KG1 (cell line): ENCODE measurements around the gene FCER2.

ENCODE experiments used
- DNase-seq: peaks from one replicate; lab custom pipeline; 2025; lab: John Stamatoyannopoulos, UW

FCER2 gene

DNA sequence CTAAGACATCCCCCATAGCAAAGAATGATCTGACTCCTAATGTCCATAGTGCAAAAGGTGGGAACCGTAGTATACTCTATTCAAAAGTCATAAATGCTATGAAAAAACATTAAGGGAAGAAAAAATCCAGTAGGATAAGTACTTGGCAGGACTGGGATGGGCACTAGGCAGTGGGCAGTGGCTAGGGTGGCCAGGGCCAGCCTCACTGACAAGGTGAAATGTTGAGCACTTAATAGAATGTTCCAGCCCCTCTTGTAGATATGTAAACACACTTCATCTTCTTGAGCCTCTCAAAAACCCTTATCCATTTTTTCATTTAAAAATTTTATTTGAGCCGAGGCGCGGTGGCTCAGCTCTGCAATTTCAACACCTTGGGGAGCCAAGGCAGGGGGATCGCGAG is 31.4 kb upstream of the FCER2 start:
- no peak for DNase-seq

DNA sequence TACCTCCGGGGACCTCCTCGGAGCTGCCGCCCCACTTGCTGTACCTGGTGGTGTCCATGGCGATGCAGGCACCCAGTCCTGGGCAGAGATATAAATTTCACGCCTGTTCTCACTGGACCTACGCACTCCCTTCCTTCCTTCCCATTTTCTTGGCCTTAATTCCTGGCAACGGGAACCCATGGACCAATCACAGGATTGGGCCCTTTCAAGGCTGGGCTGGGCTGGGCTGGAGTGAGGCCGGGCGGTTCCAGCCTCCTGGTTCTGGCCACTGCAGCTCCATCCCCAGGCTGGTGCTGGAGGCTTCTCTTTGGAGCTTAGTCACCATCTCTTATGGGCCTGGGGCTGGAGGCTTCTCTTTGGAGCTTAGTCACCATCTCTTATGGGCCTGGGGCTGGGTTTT is 30.1 kb upstream of the FCER2 start, which contains the start of gene CLEC4G:
Gene CLEC4G (minus strand): TSS at position 66 of the 400 bp plus-strand sequence. CDS start 8 bp downstream, at position 58.
- DNase-seq = no peak

DNA sequence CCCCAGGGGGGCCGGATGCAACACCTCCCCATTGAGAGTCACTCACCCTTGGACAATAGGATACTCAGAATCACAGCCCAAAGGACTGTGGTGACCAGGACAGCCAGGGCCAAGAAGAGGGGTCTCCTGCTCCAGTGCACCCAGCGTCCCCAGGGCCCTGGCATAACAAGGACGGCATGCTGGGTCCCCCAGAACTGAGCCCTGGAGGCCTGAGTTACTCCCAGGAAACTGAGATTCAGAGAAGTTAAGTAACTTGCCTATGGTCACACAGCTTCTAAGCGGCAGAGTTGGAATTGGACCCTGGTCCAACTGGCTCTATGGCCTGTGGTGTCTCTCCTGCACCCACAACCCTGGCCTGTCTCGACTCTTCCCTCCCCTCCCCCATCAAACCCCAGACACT is 29.7 kb upstream of the FCER2 start:
- DNase-seq = no peak

DNA sequence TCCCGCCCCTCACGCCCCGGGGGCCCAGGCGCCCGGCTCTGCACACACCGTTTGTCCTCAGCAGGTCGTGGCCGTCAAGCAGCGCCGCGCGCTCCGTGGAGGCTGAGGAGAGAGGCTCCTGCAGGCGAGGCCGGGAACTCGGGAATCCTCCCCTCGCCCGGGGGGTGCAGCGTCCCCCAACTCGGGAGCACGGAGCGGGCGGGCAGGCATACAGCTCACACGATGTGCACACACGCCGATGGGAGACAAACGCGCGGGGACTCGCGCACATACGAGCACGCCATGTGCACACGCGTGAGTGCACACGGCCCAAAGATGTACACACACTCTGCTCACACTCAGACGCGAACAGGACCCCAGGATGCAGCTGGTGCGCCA is 29.3 kb upstream of the FCER2 start:
- DNase-seq = no peak

DNA sequence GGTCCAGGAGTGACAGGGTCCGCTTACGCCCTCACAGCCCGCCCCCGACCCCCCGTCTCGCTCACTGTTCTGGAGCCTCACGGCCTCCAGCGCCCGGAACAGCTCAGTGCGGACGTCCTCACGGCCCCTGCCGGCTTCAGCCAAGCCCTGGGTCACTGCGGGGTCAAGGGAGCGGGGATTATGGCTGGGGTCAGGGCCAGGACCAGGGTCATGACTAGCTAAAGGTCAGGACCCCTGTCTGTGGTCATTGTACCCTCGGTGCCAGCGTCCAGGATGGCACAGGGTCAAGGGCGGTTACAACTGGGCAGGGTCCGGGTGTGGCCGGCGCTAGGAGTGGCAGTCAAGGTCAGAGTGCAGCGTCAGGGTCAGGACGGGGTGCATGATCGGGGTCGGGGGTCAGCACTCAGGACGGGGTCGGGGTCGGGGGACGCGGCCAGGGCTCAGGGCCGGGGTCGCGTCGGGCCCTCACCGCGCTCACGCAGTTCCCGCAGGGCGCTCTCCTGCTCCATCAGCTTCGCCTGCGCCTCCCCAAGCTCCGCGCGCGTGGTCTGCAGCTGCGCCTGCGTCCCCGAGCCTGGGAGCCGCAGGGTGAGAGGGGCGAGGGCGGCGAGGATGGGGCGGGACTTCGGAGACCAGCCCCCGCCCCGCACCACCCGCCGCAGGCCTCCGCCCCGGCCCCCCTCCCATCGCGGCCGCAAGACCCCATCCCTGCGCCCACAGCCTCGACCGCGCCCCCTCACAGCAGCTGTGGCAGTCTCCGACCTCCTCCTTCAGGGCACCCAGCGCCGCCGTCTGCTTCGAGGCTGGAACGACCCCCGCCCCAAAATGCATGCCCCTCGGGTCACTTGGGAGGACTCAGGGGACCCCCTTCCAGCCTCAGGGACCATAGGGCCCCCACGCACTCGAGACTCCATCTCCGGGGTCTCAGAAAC is 28.6 kb upstream of the FCER2 start:
- no peak for DNase-seq

DNA sequence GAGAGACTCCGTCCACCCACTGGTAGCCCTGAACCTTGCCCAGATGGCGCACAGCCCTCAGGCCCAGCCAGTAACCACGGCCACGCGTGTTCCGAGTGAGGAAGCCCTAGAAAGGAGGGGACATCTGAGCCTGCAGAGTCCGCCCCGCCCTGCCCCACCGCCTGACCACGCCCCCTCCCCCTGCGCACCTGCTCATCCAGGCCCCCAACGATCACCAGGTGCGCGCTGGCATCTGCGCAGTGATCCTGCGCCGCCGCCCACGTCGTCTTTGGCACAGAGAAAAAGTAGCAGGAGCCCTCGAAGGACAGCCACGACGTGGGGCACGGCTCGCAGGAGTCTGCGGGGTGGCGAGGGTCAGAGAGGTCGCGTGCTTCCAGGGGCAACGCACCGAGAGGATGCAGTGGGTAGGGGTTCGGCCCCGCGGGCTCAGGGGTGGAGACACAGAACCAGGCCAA is 27.9 kb upstream of the FCER2 start:
- DNase-seq = no peak

DNA sequence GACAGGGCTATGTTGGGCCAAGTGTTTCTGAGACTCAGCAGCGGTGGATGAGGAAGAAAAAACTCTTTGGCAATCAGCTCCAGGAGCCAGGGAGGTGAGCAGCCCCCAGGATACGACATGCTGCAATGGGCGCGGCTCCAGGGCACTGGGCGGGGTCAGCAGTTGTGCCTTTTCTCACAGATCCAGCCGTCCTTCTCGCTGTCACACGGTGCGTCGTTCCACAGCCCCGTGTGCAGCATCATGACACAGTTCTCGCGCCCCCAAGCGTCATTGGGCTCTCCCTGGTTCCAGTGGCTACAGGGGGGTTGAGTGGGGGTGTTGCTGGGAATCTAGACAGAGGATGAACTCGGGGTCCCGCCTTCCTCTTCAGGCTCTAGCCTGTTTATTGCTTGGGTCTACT is 27.3 kb upstream of the FCER2 start:
- no peak for DNase-seq

DNA sequence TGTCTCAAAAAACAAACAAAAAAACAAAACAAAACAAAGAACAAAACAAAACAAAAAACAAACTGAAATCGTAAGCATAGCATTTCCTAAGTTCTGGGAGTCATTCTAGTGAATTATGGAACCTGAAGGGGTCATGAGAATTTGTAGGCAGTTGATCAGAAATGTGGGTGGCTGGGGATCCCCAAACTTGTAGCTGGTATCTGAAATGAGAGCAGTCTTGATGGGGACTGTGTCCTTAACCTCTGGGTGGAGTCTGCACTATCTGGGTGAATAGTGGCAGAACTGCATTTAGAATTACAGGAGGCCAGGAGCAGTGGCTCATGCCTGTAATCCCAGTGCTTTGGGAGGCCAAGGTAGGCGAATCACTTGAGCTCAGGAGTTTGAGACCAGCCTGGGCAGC is 23.9 kb upstream of the FCER2 start:
- no peak for DNase-seq

DNA sequence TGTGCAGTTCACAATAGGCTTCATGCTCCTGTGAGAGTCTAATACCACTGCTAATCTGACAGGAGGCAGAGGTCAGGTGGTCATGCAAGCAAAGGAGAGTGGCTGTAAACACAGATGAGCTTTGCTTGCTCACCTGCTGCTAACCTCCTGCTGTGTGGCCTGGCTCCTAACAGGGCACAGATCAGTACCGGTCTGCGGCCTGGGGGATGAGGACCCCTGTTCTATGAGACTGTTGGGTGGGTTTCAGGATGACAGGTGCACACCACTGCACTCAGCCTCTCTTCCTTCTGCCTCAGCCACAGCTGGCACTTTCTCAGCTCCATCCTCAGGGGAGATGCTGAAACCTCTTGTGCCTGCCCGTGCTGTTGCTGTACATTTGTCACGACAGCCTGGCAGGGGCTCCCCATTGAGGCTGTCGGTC is 20.3 kb upstream of the FCER2 start:
- DNase-seq = no peak

DNA sequence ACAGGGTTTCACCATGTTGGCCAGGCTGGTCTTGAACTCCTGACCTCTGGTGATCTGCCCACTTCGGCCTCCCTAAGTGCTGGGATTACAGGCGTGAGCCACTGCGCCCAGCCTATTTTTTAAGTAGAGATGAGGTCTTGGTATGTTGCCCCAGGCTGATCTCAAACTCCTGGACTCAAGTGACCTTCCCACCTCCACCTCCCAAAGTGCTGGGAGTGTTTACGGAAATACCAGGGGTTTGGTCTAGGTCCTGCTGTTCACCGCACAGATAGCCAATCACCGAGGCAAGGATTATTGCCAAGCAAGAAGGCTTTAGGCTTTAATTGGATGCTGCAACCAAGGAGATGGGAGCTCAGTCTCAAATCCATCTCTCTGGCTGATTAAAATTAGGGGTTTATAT is 18.4 kb upstream of the FCER2 start:
- no peak for DNase-seq

DNA sequence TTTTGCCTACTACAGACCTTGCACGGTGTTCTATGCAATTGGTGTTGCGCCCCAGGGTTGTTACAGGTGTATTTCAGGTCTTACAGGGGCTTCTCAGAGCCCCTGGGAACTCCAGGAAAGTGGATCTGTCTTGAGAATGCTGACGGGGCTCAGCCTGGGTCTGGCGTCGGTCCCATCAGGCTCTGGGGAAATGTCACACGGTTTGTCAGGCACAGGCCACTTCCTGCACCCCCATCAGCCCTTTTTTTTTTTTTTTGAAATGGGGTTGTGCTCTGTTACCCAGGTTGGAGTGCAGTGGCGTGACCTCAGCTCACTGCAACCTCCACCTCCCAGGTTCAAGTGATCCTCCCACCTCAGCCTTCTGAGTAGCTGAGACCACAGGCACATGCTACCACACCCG is 16.7 kb upstream of the FCER2 start:
- DNase-seq = no peak

DNA sequence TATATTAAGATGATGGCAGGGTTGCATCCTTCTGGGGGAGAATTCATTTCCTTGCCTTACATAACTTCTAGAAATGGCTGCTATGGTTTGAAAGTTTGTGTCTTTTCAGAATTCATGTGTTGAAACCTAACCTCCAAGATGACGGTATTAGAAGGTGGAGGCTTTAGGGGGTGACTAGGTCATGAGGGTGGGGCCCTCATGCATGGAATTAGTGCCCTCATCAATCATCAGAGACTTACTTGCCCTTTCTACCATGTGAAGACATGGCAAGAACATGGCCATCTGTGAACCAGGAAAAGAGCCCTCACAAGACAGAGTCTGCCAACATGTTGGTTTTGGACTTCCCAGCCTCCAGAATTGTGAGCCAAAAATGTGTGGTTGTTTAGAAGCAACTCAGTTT is 14.8 kb upstream of the FCER2 start:
- DNase-seq = no peak

DNA sequence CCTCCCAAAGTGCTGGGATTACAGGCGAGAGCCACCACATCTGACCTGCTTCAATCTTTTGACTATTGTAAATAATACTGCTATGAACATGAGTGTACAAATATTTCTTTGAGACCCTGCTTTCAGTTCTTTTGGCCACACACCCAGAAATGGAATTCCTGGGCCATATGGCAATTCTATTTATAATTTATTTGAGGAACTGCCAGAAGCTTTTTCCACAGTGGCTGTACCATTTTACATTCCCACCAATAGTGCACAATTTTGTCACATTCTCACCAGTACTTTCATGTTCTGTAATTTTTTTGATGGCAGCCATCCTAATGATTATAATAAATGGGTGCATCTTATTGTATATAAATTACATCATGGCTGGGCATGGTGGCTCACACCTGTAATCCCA is 13.7 kb upstream of the FCER2 start:
- no peak for DNase-seq

DNA sequence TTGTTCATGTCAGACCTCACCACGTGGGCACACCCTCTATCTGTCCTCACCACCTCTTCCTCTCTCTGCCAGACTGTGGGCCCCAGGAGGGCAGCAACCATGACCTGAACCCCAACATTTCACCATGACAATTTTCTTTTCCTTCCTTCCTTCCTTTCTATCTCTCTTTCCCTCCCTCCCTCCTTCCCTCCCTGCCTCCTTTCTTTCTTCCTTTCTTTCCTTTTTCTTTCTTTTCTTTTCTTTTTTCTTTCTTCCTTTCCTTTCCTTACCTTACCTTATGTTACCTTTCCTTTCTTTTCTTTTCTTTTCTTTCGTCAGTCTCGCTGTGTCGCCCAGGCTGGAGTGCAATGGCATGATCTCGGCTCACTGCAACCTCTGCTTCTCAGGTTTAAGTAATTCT is 8.7 kb upstream of the FCER2 start:
- no peak for DNase-seq

DNA sequence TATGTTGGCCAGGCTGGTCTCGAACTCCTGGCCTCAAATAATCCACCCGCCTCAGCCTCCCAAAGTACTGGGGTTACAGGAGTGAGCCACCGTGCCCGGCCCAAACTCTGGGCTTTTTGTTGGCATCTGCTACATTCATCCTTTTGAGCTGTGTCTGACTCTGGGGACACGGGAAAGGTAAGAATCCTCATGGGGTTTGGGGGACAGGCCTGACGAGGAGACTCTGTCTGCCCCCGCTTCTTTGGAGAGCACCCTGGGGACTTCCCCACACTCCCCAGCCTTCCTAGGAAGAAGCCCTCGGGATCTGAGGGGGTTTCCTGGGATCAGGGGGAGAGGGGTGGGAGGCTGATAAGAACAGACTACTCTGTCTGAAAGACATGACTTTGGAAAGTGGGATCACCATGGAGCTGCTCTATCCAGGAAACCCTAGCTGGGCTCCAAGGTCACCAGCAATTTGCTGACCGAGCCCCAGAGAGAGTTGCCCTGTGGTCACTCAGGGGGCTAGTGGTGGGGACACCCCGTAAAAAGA is 8.1 kb upstream of the FCER2 start:
- no peak for DNase-seq

DNA sequence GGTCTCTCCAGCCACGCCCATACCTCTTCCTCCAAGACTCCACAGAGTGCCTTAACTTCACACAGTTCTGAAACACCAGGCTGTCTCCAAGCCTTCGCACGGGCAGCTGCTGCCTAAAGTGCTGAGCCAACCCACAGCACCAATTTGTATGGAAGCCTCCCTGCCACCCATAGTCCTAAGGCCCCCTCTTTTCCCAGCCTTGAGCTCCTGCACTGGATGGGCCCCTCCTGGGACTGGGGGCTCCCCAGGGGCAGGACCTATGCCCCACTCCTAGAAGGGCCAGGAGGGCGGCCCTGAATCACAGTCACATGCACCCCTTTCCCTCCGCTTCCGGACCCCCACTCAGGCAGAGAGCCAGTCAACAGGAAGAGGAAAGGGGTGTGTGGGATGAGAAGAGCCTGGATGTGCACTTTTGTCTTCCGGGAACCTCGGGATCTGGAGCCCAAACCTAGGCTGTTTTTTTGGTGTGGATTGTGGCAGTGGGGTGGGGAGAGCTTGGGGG is 5.1 kb upstream of the FCER2 start:
- no peak for DNase-seq

DNA sequence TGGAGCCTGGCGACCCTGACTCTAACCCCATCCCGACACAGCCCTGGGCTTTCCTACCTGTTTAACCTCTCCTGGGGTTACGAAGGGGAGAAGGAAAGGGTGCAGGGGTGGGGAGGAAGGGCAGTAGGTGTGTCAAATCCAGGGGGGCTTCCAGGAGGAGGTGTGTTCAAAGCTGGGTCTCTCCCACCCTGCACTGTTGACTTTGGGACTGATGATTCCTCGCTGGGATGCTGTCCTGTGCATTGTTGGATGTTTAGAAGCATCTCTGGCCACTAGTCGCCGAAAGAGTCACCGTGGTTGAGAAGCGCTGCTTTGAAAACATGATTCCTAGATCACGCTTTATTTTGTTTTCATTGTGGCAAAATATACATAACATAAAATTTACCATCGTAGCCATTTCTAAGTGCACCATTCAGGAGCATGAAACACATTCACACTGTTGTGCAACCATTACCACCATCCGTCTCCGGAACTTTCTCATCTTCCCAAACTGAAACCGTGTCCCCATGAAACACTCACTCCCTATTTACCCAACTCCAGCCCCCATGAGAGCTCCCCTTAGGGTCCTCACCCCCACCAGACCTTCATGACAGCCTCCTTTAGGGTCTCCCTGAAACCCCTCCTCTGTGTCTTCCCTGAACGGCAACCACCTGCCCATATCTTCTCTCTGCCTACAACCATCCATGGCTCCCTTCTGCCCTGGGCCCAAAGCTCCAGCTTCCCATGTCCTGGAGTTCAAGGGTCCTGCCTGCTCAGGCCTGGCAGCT is 4.4 kb upstream of the FCER2 start:
- no peak for DNase-seq

DNA sequence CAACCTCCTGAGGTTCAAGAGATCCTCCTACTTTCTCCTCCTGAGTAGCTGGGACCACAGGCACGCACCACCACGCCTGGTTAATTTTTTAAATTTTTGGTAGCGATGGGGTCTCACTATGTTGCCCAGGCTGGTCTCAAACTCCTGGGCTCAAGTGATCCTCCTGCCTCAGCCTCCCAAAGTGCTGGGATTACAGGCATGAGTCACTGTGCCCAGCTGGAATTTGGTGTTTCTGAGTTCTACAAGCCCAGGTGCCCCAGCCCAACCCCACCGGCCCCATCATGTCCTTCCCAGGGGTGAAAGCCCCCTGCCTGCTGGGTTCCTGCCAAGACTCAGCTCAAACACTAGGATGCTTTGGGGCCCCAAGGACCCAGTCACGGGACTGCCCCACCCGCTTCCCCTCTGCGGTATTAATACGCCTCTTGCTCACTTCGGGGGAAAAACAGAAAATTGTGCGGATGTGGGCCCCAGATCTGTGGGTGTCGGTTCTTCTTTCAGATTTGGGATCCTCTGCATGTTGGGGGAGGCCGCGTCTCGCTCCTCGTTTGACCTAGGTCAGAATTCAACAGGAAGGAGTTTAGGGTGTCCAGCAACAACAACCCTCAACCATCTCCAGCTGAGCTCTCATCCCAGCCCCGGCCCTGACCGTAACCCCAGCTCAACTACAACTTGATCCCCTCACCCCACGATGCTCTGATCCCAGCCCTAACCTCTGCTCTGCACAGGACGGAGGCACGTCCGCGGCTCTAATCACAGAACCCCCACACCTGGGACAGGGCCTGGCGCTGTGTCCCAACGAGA is 3.7 kb upstream of the FCER2 start:
- DNase-seq = peak; percentile 42

DNA sequence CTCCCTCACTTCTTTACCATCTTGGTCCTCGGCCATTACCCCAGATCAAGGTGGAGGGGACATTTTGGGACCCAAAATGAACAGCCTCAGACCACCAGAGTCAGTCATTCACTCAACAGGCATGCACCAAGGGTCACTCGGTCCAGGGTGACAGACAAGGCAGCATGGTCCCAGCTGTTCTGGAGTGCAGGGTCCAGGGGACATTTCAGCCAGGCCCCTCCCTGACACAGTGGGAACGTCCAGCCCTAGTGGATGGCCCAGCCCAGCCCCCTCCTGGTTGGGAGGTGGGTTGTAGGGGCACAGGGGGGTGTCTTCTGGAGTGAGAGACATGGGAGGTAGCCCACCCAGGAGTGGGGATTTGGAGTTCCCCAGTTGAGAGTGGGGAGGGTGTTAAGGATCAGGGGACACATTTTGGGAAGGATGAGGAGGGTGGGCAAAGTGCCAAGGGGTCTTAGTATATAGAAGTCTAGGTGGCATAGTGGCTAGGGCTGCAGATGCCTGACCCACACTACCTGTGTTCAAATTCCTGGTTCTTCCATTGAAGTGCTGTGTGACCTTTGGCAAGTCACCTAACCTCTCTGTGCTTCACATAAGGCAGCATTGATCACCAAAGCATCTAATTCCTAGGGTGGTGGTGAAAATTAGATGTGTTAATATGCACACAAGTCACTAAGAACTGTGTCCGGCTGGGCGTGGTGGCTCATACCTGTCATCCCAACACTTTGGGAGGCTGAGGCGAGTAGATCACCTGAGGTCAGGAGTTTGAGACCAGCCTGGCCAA is 2.5 kb upstream of the FCER2 start:
- no peak for DNase-seq

DNA sequence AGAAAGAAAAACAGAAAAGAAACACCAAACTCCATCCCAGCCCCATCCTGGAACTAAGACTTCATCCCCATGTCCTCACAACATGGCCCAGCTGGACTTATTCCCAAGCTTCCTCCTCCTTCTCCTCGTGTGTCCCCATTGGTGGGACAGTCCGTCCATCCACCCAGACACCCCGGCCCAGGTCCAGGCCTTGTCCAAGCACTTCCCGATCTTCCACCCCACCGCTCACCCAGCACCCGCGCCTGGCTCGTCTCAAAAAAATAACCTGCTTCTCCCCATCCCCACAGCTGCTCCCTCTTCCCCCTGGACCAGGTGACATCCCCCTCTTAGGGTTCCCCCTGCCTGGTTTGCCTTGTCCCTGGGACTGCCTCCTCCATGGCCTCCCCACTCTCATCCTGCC is 1.4 kb upstream of the FCER2 start:
- DNase-seq = no peak

DNA sequence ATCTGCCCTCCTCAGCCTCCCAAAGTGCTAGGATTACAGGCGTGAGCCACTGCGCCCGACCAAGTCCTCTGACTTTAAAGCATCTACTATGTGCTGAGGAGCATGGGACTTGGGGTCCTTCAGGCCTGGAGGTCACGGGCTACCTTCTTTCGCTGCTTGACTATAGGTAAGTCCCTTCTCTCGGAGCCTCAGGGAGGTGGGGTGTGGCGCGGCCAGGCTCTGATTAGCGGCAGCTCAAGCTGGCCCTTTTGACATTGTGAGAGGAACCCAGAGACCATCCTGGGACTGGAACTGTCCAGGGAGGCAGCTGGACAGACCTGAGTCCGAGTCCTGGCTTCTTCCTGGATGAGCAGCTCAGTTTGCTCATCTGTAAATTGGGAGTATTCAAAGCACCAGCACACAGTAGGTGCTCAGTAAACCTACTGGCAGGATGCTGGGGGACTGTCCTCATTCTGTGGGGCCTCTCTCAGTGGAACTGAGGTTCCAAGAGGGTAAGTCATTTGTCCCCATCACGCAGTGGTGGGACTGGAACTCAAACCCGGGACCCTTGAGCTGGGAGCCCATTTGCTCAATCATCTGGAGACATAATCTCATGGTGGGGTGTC is 780 bp downstream of the FCER2 start:
- no peak for DNase-seq
